GM19240 (cell line): ENCODE data around the gene RNF8.
"Not testable (repeated sequence)": the region's sequence is repeated elsewhere in the genome, so short reads cannot be mapped to it uniquely, and the experiment has no call there.

Experiments
- DNase-seq: peaks from one replicate; pipeline ENCODE4 v3.0.0; 2011; ENCODE audit warnings: low spot score; ENCODE audit not compliant: insufficient read length

Gene RNF8

GRCh38 chr6:37396571-37397180 lies 42.9 kb downstream of the RNF8 start:
- no peak for DNase-seq

- DNase-seq: no peak
Measured at GRCh38 chr6:37399131-37399530, 45.3 kb downstream of the RNF8 start.

DNA sequence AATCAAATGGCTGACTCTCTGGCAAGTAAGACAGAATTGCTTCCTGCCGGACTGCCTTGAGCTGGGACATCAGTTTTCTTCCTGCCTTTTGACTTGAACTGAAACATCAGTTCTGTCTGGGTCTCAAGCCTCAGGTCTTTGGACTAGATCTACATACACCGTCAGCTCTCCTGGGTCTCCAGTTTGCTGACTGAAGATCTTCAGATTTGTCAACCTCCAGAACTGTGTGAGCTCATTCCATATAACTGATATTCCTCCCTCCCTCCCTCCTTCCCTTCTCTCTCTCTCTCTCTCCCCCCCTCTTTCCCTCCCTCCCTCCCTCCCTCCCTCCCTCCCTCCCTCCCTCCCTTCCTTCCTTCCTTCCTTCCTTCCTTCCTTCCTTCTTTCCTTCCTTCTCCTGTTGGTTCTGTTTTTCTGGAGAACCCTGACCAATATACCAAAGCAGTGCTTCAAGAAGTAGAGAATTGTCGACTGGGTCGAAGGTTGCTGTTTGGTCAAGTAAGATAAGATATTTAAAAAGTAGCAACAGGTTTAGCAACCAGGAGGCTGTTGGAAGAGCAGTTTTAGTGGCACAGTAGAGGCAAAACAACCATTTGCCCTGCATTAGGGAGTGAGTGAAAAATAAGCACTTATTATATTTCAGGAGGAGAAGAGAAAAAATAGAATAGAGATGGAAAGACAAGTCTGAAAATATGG lies 46.2 kb downstream of the RNF8 start:
- DNase-seq: no peak

- DNase-seq: not testable (repeated sequence)
Measured at GRCh38 chr6:37401658-37402057, 47.9 kb downstream of the RNF8 start.

GRCh38 chr6:37406726-37407341 lies 53.1 kb downstream of the RNF8 start:
- DNase-seq: no peak

GRCh38 chr6:37407948-37408347 lies 54.2 kb downstream of the RNF8 start:
- no peak for DNase-seq

GRCh38 chr6:37409501-37409900 lies 55.7 kb downstream of the RNF8 start:
- no peak for DNase-seq

DNA sequence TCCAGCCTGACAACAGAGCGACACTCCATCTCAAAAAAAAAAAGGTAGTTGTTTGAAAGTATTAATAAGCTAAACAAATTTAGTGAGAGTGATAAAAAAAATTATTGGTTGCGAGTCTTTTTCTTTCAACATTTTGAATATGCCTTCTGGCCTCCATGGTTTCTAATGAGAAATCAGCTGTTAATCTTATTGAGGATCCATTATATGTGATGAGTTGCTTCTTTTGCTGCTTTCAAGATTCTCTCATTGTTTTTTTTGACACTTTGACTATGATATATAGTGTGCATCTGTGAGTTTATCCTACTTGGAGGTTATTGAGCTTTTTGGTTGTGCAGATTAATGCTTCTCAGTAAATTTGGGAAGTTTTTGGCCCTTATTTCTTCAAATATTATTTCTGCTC lies 63.6 kb downstream of the RNF8 start:
- no peak for DNase-seq

GRCh38 chr6:37418722-37419121 lies 64.9 kb downstream of the RNF8 start:
- DNase-seq: no peak

DNA sequence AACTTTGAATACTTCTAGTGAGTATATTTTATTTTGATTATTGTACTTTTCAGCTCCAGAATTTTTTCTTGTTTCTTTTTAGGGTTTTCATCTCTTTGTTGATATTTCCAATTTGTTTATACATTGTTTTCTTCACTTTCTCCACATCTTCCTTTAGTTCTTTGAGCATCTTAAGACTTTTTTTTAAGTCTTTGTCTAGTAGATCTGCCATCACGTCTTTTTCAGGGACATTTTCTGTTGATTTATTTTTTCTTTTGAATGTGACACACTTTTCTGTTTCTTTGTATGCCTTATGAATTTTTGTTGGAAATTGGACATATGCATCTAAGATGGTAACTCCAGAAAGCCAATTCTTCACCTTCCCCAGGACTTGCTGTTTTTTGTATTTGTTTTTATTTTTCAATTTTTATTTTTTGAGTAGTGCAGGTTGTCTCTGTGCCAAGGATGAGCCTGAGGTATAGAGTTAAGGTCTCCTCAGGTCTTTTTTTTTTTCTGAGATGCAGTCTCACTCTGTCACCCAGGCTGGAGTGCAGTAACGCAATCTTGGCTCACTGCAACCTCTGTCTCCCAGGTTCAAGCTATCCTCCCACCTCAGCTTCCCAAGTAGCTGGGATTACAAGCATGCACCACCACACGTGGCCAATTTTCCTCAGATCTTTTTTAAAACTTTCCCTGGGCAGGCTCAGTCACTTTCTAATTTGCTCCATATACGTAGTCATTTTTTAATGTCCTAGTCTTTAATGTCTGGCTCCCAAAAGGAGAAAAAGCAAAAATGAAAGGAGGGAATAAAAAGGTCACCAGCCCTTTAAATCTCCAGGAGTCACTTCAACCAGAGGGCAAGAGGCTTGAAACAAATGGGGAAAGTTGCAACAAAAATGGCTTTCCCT lies 72.5 kb downstream of the RNF8 start:
- no peak for DNase-seq

- no peak for DNase-seq
Measured at GRCh38 chr6:37426945-37427510, 73.2 kb downstream of the RNF8 start.

- DNase-seq: no peak
Measured at GRCh38 chr6:37429352-37429750, 75.6 kb downstream of the RNF8 start.

DNA sequence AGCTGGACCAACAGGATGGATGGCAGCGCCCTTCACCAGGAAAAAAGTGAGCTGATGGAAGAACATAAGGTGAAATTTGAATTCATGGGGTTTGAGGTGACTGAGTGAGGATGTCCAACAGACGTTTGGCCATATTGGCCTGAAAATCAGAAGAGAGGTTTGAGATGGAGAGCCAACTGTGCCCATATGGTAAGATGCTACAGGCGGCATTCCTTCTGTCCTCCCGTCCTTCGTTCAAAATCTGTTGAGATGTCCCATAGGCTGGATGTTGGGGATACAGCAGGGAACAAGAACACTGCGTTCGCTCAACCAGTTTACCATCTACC lies 78.8 kb downstream of the RNF8 start:
- DNase-seq: no peak

- DNase-seq: peak; percentile 90
Measured at GRCh38 chr6:37432916-37433656, 79.3 kb downstream of the RNF8 start, which contains the start of gene CMTR1. Gene CMTR1 (plus strand): TSS chr6:37433221. CDS start chr6:37435630, 2,409 bp downstream.

DNA sequence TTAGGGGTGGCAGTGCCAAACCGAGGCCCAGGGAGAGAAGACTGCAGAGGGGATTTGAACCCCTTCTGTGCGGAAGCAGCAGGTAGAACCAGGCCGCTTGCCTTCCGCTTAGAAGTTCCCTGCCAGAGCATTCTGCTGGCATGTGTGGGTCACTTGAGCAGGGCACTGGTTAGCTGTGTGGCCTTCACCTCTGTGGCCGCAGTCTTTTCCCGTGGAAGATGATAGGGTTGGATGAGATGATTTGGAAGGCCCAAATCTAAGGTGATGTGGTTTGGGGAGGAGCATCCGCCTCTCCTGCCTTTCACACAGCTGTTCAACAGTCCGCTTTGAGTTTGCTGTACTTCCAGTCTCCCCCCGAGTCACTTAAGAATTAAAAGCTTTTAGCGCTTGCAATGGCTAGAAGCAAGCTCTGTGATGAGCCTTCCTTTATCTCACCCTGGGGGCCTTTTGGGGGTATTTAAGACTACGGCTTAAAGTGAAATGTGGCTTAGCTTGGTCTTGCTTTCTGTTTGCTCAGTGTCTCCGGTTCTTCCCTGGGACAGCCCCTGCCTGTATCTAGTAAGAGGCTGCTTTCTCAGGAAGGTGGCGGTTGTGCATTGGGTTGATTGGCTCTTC lies 80.0 kb downstream of the RNF8 start:
- DNase-seq: no peak

DNA sequence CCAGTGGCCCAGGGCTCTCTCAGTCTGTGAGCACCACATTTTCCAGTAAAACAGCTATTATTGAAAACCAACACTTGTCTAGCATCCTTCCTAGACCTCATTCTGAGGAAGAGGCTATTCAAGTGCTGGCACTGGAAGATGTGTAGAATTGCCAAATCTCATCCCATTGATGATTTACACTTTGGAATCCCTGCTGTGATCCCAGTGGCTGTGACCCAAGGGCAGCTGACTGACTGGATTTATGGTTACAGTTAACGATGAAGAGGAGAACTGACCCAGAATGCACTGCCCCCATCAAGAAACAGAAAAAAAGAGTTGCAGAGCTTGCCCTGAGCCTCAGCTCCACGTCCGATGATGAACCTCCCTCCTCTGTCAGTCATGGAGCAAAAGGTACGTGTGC lies 81.6 kb downstream of the RNF8 start:
- DNase-seq: no peak

- no peak for DNase-seq
Measured at GRCh38 chr6:37435816-37436215, 82.0 kb downstream of the RNF8 start.

- no peak for DNase-seq
Measured at GRCh38 chr6:37438930-37439329, 85.1 kb downstream of the RNF8 start.

DNA sequence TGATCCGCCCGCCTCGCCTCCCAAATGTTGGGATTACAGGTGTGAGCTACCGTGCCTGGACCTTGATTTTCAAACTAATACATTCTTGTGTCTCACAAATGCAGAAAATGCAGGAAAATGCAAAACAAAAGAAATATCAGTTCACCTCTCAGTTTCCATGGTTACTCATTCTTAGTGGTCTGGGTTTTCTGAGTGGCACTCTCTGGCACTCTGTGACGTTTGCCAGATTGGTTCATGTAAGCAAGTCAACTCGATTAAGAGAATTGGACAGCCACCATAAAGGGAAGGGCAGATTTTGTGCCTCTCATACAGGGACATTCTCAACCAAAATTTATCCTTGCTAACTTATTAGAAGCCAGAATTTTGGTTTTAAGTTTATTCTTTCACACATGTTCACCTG lies 87.9 kb downstream of the RNF8 start:
- no peak for DNase-seq

DNA sequence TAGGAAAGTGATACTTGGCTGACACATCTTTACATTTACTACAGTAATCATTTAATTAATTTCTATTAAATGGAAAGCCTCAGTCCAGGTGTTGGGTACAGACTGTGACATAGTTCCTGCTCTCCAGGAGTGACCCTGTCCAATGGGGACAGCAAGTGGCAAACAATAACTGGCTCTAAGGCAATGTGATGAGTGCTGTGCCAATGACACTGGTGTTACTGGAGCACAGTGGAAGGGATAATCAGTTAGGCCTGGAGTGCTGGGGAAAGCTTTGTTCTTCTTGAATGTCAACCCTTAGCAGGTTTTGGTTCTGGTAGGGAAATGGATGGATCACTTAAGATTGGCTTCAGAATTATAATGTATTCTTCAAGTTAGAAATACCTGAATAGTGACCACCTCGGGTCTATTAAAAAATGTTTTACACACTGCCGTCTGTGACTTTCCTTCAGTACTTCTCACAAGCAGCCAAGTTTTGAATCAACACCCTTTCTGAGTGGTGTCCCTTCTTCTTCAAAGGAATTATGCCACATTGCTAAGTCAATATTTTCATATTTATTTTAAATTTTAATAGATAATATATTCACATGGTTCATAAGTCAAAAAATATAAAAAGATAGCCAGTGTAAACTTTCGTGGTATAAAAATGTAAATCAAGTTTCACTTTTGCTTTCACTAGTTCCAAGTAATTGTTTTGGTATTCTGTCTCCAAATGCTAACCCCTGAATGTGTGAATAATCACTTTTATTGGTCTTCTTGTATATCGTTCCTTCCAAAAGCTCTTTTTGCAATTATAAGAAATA lies 88.8 kb downstream of the RNF8 start:
- no peak for DNase-seq
